Testis (tissue), 3 donors: Measurements from ENCODE around the gene PARP1. TPM values are rescaled to one million over a fixed set of nuclear protein-coding genes. Genes with fewer than 3 reads are reported as not detected.

Experiments used
- DNase-seq: peaks from one replicate; pipeline ENCODE4 v3.0.0-alpha.2; 2019
- H3K27ac ChIP-seq, 2 donors: fragments of 200-600 bp; sonication (generic); one replicate each; pipeline ENCODE4 v1.5.1; 2019
- H3K27me3 ChIP-seq: fragments of 200-600 bp; sonication (generic); one replicate; pipeline ENCODE4 v1.5.1; 2019
- H3K36me3 ChIP-seq: fragments of 200-600 bp; sonication (generic); one replicate; pipeline ENCODE4 v1.5.1; 2017; ENCODE audit warnings: low read depth; ENCODE audit errors: missing control alignments
- H3K4me1 ChIP-seq: fragments of 200-600 bp; sonication (generic); one replicate; pipeline ENCODE4 v1.5.1; 2019
- H3K4me3 ChIP-seq, 2 donors: fragments of 200-600 bp; sonication (generic); one replicate each; pipeline ENCODE4 v1.5.1; 2017 to 2019
- H3K9me3 ChIP-seq: fragments of 200-600 bp; sonication (generic); one replicate; pipeline ENCODE4 v1.5.1; 2017
- POLR2A ChIP-seq: fragments of 450-650 bp; IDR thresholded peaks from one replicate; pipeline ENCODE4 v1.6.1; 2017; ENCODE audit warnings: antibody characterized with exemption, mild to moderate bottlenecking, moderate library complexity
- WGBS, 2 donors: methylation state at CpG; one replicate each; pipeline ENCODE4 v1.1.5; 2018; 5-methylcytosine and 5-hydroxymethylcytosine counted together
- intact Hi-C: fragments of 100-400 bp; cut with DNase I; formaldehyde crosslinking; loops from one replicate; pipeline ENCODE4 v1.15.1; 2023; ENCODE audit warnings: low total_unique reads
- polyA plus RNA-seq: library from polyadenylated mRNA; stranded (reverse); fragments of 350-450 nt; fragmentation: Illumina TruSeq; extraction: RNeasy Lipid Tissue Mini Kit (QIAGEN cat#74804); gene quantifications from one replicate; pipeline ENCODE4 v1.2.3, GENCODE V29; 2014; ENCODE audit warnings: low read depth, low replicate concordance; ENCODE audit not compliant: insufficient read depth
- total RNA-seq, 2 donors: library from RNA; depleted of rRNA; stranded (reverse); fragments of >200 nt; gene quantifications; one replicate each; pipeline ENCODE4 v1.2.3, GENCODE V29; 2016
- TF ChIP-seq, protein P1 (sequence below), 3 experiments: fragments of 450-650 bp in 2 of 3; fragments of 200-600 bp in 1 of 3; sonication (generic) in 1 of 3; IDR thresholded peaks; one replicate each; pipeline ENCODE4 v1.5.1; 2016 to 2019; ENCODE audit warnings: antibody characterized with exemption in 3 of 3, mild to moderate bottlenecking in 2 of 3, moderate library complexity in 1 of 3

The PARP1 gene
- total and polyA plus RNA-seq, 3 donors from 2014 or later = 109 to 224 (median 199) TPM

DNA sequence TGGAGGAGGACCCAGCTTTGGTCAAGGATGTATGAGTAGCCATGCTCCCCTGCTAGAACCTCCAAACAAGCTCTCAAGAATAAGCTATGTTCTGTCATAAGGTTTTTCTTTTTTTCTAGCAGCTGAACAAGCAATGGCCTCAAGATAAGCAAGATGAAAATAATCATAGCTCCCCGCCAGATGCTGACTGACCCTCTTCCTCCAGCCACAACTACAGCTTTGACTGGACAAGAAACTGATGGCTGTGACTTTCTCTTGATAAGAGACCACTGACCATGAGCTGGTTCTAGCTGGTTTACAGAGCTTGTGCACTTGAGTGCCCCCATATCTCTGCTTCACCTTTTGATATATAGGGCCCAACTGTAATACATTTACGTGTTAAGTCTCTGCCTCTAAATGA, 38.2 kb upstream of the PARP1 start:
- no peak for TF ChIP-seq POLR2A
- TF ChIP-seq, protein P1, sequence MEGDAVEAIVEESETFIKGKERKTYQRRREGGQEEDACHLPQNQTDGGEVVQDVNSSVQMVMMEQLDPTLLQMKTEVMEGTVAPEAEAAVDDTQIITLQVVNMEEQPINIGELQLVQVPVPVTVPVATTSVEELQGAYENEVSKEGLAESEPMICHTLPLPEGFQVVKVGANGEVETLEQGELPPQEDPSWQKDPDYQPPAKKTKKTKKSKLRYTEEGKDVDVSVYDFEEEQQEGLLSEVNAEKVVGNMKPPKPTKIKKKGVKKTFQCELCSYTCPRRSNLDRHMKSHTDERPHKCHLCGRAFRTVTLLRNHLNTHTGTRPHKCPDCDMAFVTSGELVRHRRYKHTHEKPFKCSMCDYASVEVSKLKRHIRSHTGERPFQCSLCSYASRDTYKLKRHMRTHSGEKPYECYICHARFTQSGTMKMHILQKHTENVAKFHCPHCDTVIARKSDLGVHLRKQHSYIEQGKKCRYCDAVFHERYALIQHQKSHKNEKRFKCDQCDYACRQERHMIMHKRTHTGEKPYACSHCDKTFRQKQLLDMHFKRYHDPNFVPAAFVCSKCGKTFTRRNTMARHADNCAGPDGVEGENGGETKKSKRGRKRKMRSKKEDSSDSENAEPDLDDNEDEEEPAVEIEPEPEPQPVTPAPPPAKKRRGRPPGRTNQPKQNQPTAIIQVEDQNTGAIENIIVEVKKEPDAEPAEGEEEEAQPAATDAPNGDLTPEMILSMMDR (IDR thresholded peaks at IDR 0.05) = no peak
- Histone ChIP-seq H3K4me3 (no peak overlapping the region), H3K4me1 (no peaks in the 10 kb centered on the region), H3K27ac (no peak overlapping the region), H3K36me3 (no peaks in the 10 kb centered on the region), H3K27me3 (no peaks in the 10 kb centered on the region), H3K9me3 (no peaks in the 10 kb centered on the region)
- 91 to 93% methylated on average over 2 of the region's 2 CpGs for WGBS, 2 donors
- intact Hi-C loops = no loop called here
- no peak for DNase-seq

DNA sequence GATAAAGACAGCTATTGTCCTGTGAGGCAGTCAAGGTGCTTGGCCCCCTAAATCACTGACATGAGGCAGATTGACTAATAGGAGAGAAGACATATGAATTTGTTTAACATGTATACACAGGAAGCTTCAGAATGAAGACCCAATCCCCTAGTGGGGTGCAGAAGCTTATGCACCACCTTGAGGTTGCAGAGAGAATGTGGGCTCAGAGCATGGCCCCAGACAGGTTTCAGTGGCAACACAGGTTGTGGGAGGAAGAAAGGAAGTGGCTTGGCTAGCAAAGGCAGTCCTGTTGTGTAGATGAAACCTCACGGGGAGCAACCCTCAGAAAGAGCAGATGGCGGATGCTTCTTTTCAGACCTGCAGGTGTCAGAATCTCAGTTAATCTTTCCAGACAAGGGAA, 37.0 kb upstream of the PARP1 start:
- DNase-seq = no peak
- intact Hi-C loops = no loop called here
- 91 to 96% methylated on average over 2 of the region's 2 CpGs for WGBS, 2 donors
- Histone ChIP-seq H3K27ac (no peak overlapping the region), H3K9me3 (no peaks in the 10 kb centered on the region), H3K36me3 (no peaks in the 10 kb centered on the region), H3K27me3 (no peaks in the 10 kb centered on the region), H3K4me1 (no peaks in the 10 kb centered on the region), H3K4me3 (no peak overlapping the region)
- no peak for TF ChIP-seq POLR2A
- TF ChIP-seq, protein P1 (IDR thresholded peaks at IDR 0.05) = no peak

DNA sequence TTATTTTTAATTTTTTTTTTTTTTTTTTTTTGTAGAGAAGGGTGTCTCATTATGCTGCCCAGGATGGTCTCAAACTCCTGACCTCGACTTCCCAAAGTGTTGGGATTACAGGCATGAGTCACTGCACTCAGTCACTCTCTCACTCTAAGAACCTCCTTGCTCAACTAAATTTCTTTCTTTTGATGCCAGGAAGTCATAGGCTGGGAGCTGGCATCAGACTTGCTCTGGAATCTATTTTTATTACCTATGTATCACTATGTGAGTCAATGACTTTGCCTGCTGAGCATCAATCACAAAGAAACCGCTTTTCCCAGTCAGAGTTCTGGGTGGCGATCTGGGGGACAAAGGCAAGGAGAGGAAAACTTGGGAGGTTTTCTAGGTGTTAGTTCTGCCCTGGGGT, 35.5 kb upstream of the PARP1 start:
- H3K4me3 ChIP-seq = no peak overlapping the region
- intact Hi-C loops = no loop called here
- no peak for TF ChIP-seq POLR2A
- TF ChIP-seq, protein P1 (IDR thresholded peaks at IDR 0.05) = no peak
- H3K9me3 ChIP-seq = no peaks in the 10 kb centered on the region
- H3K36me3 ChIP-seq = no peaks in the 10 kb centered on the region
- H3K4me1 ChIP-seq = no peaks in the 10 kb centered on the region
- 85 to 87% methylated on average over 3 of the region's 3 CpGs for WGBS, 2 donors
- no peaks in the 10 kb centered on the region for H3K27me3 ChIP-seq
- no peak for DNase-seq
- H3K27ac ChIP-seq = no peak overlapping the region

DNA sequence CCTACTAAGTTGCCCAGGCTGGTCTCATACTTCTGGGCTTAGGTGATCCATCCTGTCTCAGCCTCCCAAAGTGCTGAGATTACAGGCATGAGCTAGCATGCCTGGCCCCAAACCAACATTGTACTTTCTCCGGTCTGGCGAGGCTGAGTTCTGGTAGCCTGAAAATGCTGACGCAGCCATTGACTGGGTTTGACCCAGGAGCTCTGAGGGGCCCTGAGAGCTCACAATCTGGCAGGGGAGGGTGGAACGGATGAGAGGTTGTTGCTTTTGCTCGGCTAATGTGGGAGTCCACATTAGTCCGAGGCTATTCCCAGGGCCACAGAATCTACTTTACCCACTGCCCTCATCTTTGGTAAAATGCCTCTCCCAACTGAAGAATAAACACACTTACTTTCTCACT, 35.1 kb upstream of the PARP1 start:
- H3K27ac ChIP-seq = no peak overlapping the region
- no peak overlapping the region for H3K4me3 ChIP-seq
- TF ChIP-seq POLR2A = no peak
- TF ChIP-seq, protein P1 (IDR thresholded peaks at IDR 0.05) = no peak
- no peaks in the 10 kb centered on the region for H3K36me3 ChIP-seq
- intact Hi-C loops = no loop called here
- no peaks in the 10 kb centered on the region for H3K4me1 ChIP-seq
- DNase-seq = no peak
- WGBS, 2 donors = 67 to 76% methylated on average over 6 of the region's 6 CpGs
- H3K9me3 ChIP-seq = no peaks in the 10 kb centered on the region
- H3K27me3 ChIP-seq = no peaks in the 10 kb centered on the region

DNA sequence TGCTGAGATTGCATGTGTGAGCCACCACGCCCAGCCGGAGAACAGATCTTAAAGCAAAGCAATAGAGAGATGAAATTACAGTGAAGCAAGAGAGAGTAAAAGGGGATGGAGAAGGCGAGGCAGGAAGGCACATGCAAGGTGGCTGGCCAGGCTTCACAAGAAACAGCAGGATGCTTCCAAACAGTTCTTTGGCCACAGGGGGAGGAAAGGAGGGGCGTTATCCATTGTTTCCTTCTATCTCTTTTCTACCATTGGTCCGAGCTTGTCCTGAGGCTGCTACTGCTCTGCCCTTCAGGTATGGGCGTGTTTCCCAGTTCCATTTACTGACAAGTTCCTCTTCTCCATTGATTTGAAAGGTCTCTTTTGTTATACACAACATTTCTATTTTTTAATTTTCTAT, 33.7 kb upstream of the PARP1 start:
- DNase-seq = no peak
- intact Hi-C loops = no loop called here
- Histone ChIP-seq H3K4me3 (no peak overlapping the region), H3K27me3 (no peaks in the 10 kb centered on the region), H3K27ac (no peak overlapping the region), H3K4me1 (no peaks in the 10 kb centered on the region), H3K36me3 (no peaks in the 10 kb centered on the region), H3K9me3 (no peaks in the 10 kb centered on the region)
- 92 to 97% methylated on average over 6 of the region's 6 CpGs for WGBS, 2 donors
- TF ChIP-seq, protein P1 (IDR thresholded peaks at IDR 0.05) = no peak
- TF ChIP-seq POLR2A = no peak
